Bronchial epithelial cell (primary cell): ENCODE data around the gene PARD6A. TPM values are rescaled to one million over a fixed set of nuclear protein-coding genes. Genes with fewer than 3 reads are reported as not detected.

Source experiments
- DNase-seq: peaks from one replicate; pipeline ENCODE4 v3.0.0-alpha.2; 2010; ENCODE audit warnings: low read depth
- FAIRE-seq: peaks from 2 replicates; lab custom pipeline; 2011; peaks lifted over from hg19 to GRCh38; lab: Jason Lieb, UNC
- H3K27me3 ChIP-seq: 2 replicates; pipeline ENCODE4 v1.5.1; 2011; ENCODE audit warnings: low read length; ENCODE audit not compliant: control insufficient read depth, insufficient read depth
- H3K36me3 ChIP-seq: 2 replicates; pipeline ENCODE4 v1.5.1; 2011; ENCODE audit warnings: low read length; ENCODE audit not compliant: control insufficient read depth, insufficient read depth
- H3K4me3 ChIP-seq: 2 replicates; pipeline ENCODE4 v1.5.1; 2011; ENCODE audit warnings: mild to moderate bottlenecking, low read depth, low read length, control low read depth
- CTCF ChIP-seq: IDR thresholded peaks from 2 replicates; pipeline ENCODE4 v1.5.1; 2011; ENCODE audit warnings: mild to moderate bottlenecking, moderate library complexity, low read length, control low read depth, inconsistent platforms; ENCODE audit not compliant: insufficient read depth, severe bottlenecking
- total RNA-seq: library from RNA; depleted of rRNA; stranded (reverse); fragments of >200 nt; gene quantifications from 2 replicates; pipeline ENCODE4 v1.2.1, GENCODE V29; 2014

The PARD6A gene
- total RNA-seq, 1 donor from 2014 or later: 2.6 TPM

GRCh38 chr16:67651039-67651438 is 9.7 kb upstream of the PARD6A start:
- no peak for TF ChIP-seq CTCF
- DNase-seq (no peak), FAIRE-seq (no peak)
- Histone ChIP-seq H3K4me3 (no peak overlapping the region), H3K27me3 (peaks cover 48% of the 10 kb centered on the region), H3K36me3 (no peaks in the 10 kb centered on the region)

GRCh38 chr16:67651847-67652246 is 8.9 kb upstream of the PARD6A start:
- FAIRE-seq: no peak
- no peak for DNase-seq
- no peak for TF ChIP-seq CTCF
- Histone ChIP-seq H3K4me3 (no peak overlapping the region), H3K27me3 (peaks cover 44% of the 10 kb centered on the region), H3K36me3 (no peaks in the 10 kb centered on the region)

DNA sequence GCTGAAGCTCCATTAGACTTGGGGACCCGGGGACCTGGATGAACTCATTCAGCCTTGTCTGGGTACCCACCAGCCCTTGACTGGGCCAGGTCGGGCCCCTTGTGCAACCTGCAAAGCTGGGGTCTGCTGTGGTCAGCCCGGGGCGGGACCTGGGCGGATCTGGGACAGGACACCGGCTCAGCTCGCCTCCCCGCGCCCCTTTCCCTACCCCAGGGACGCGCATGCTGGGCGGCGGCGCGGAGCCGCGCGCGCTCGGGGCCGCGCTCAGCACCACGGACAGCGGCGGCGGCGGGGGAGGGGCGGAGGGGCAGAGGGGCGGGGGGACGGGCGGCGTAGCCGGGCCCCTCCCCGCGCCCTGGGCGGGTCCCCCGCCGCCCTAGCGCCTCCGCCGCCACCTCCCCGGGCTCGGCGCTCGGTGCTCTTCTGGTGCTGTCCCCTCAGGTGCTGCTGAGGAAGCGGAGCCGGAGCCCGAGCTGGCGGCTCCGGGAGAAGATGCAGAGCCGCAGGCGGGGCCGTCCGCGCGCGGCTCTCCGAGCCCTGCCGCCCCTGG is 8.1 kb upstream of the PARD6A start:
- H3K27me3 ChIP-seq: peaks cover 40% of the 10 kb centered on the region
- no peak for DNase-seq
- H3K36me3 ChIP-seq: no peaks in the 10 kb centered on the region
- H3K4me3 ChIP-seq: no peak overlapping the region
- FAIRE-seq: no peak
- TF ChIP-seq CTCF: no peak

DNA sequence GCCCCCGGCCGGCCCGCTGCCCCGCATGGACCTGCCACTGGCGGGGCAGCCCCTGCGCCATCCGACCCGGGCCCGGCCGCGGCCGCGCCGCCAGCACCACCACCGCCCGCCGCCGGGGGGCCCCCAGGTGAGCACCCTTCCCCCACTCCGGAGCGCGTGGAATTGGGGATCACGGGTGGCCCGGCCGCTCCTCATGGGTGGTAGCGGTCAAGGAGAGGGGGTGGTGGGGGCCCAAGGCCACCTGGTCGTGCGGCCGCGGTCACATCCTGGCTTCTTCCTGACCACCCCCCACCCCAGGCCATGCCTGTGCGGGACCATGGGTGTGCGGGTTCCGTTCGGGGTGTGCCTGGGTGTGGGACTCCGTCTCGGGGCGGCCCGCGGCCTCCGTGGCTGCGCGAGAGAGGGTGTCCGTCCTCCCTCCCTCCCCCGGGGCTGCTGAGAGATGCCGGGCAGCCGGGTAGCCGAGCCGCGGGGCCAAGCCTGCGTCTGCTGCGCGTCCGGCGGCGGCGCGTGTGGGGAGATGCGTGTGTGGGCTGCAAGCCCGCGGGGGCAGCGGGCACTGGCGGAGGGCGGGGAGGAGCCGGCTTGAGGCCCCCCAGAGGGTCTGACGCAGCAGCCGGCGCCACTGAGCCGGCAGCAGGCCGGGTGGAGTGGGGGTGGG is 7.5 kb upstream of the PARD6A start:
- no peak for FAIRE-seq
- peak overlapping the region; percentile 15 for H3K4me3 ChIP-seq
- H3K27me3 ChIP-seq: peaks cover 37% of the 10 kb centered on the region
- TF ChIP-seq CTCF: peak; percentile 34
- H3K36me3 ChIP-seq: peaks cover under 1% of the 10 kb centered on the region
- DNase-seq: no peak

- Histone ChIP-seq H3K27me3 (peaks cover 35% of the 10 kb centered on the region), H3K4me3 (no peak overlapping the region), H3K36me3 (peaks cover 4% of the 10 kb centered on the region)
- no peak for TF ChIP-seq CTCF
- FAIRE-seq (no peak), DNase-seq (no peak)
These were observed 6.9 kb upstream of the PARD6A start for GRCh38 chr16:67653789-67654402.
